Measurements from ENCODE around the gene RNF19B. TPM values are rescaled to one million over a fixed set of nuclear protein-coding genes. Genes with fewer than 3 reads are reported as not detected.
"Not testable (repeated sequence)": the region's sequence is repeated elsewhere in the genome, so short reads cannot be mapped to it uniquely, and the experiment has no call there.

Gene RNF19B
- total RNA-seq, 1 donor from 2014 or later = 33.7 TPM

DNA sequence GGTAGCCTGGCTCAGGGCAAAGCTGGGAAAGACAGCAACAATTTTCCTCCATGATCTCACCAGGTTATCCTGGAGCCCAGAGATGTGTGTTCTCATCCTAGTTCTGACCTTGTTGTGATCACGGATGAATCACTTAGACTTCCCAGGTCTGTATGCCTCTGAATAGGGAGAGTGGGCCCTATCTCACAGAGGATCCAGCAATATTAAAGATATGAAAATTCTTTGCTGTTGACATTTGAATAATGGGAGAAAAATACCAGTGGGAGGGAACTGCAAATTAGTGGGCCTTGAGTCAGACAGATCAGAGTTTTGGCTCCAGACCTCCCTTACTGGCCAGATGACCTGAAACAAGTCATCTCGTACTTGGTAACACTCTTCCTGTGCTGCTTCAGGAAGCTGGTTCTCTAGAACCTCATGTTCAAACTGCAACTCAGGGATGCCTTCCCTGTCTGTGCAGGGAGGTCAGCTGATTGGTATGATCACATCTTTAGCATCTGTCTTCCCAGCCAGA is 32.8 kb upstream of the RNF19B start:
- Histone ChIP-seq H3K36me3 (ENCODE audit: control insufficient read depth, insufficient read depth, low read length) (no peaks in the 10 kb centered on the region), H3K4me3 (ENCODE audit: low read depth, low read length) (no peak overlapping the region), H3K27me3 (ENCODE audit: control insufficient read depth, insufficient read depth, low read length) (no peaks in the 10 kb centered on the region)
- no peak for DNase-seq (ENCODE audit: low read depth)
- TF ChIP-seq, protein P1, sequence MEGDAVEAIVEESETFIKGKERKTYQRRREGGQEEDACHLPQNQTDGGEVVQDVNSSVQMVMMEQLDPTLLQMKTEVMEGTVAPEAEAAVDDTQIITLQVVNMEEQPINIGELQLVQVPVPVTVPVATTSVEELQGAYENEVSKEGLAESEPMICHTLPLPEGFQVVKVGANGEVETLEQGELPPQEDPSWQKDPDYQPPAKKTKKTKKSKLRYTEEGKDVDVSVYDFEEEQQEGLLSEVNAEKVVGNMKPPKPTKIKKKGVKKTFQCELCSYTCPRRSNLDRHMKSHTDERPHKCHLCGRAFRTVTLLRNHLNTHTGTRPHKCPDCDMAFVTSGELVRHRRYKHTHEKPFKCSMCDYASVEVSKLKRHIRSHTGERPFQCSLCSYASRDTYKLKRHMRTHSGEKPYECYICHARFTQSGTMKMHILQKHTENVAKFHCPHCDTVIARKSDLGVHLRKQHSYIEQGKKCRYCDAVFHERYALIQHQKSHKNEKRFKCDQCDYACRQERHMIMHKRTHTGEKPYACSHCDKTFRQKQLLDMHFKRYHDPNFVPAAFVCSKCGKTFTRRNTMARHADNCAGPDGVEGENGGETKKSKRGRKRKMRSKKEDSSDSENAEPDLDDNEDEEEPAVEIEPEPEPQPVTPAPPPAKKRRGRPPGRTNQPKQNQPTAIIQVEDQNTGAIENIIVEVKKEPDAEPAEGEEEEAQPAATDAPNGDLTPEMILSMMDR (IDR thresholded peaks at IDR 0.05; ENCODE audit: insufficient read depth, low read length, poor library complexity, severe bottlenecking) = no peak

DNA sequence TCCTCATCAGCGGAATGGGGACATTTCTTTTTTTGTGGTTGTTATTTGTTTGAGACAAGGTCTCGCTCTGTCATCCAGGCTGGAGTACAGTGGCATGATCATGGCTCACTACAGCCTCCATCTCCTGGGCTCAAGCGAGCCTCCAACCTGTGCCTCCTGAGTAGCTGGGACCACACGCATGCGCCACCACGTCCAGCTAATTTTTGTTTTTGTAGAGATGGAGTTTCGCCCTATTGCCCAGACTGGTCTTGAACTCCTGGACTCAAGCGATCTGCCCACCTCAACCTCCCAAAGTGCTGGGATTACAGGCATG is 28.7 kb upstream of the RNF19B start:
- H3K4me3 ChIP-seq (ENCODE audit: low read depth, low read length); H3K27me3 ChIP-seq (ENCODE audit: control insufficient read depth, insufficient read depth, low read length); DNase-seq (ENCODE audit: low read depth): not testable (repeated sequence)

DNA sequence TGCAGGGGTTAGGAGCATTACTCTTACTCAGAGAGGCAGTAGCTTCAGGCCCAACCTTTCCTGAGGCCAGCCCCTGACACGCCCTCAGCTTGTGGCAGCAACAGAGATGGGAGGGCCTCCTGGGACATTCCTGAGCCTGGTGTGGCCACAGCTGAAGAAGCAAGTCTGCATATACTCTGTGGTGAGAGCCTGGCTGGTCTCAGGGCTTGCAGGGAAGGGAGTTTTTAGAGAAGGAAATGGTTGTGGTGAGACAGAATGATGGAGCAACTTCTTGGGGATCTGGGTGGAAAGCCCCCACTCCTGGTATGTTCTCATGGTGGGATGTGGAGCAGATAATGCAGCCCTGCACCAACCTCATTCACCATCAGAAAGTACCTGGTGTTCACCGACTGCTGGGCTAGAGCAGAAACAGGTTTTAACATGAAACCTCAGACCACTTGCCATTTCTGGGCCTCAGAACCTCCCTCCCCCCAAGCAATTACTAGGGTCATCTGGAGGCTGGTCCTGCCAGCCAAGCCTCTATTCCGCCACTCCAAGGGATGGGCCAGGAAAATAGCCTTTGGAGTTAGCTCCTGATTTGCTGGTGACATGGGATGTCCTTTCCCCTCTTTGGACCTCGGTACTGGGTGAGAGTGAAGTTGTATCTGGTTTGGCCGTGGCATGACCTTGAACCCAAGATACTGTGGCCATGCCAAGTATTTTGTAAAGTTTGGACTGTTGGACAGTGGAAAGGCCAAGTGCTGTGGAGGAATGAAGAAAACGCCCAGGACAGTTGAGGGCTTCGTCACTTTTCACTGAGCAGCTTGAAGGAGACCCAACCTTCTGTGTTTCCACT is 28.1 kb upstream of the RNF19B start:
- Histone ChIP-seq H3K36me3 (ENCODE audit: control insufficient read depth, insufficient read depth, low read length) (no peaks in the 10 kb centered on the region), H3K27me3 (ENCODE audit: control insufficient read depth, insufficient read depth, low read length) (no peaks in the 10 kb centered on the region), H3K4me3 (ENCODE audit: low read depth, low read length) (no peak overlapping the region)
- DNase-seq (ENCODE audit: low read depth) = peak; percentile 94
- TF ChIP-seq, protein P1 (IDR thresholded peaks at IDR 0.05; ENCODE audit: insufficient read depth, low read length, poor library complexity, severe bottlenecking) = no peak

More for the DNA sequence above, 28.7 kb upstream of the RNF19B start:
- not testable (repeated sequence) for H3K36me3 ChIP-seq (ENCODE audit: control insufficient read depth, insufficient read depth, low read length)

DNA sequence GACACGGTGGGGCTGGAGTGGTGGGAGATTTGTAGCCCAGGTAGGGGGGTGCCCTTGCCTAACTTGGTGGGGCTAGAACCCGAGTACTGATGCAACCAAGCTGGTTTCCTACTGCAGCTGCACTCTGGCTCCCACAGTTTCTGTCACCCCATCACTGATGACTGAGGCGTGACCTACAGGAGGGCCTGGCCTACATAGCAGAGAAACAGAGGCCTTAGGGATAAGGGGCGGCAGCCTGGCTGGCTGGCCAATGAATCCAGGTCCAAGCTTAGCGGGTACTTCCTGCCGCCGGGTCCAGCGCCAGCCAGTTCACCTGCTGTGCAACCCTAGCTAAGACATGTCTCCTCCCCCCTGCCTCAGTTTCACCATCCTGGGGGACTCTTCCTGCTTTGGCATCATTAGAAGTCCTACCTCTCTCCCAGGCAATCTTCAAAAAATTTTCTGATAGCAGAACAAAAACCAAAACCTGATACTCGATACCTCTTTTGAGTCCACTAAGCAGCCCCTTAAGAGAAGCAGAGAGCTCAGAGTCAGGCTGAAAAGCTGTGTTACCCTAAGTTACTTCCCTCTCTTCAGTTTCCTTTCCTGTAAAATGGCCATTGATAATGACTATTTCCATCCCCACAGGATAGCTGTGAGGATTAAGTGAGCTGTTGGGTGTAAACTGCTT is 27.3 kb upstream of the RNF19B start:
- TF ChIP-seq, protein P1 (IDR thresholded peaks at IDR 0.05; ENCODE audit: insufficient read depth, low read length, poor library complexity, severe bottlenecking) = no peak
- no peaks in the 10 kb centered on the region for H3K27me3 ChIP-seq (ENCODE audit: control insufficient read depth, insufficient read depth, low read length)
- no peaks in the 10 kb centered on the region for H3K36me3 ChIP-seq (ENCODE audit: control insufficient read depth, insufficient read depth, low read length)
- no peak for DNase-seq (ENCODE audit: low read depth)
- no peak overlapping the region for H3K4me3 ChIP-seq (ENCODE audit: low read depth, low read length)

DNA sequence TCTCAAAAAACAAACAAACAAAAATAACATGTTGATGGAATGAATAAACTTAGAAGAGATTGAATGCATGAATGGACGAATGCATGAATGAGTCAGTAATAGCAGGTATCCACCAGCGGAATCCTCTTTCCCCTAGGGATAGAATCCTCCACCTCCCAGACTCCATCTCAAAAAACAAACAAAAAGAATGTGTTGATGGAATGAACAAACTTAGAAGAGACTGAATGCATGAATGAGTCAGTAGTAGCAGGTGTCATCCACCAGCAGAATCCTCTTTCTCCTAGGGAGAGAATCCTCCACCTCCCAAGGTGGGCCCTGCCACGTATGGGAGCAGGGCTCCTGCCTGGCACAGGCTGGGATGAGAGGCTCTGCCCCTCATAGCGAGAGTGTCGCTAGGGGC is 26.8 kb upstream of the RNF19B start:
- Histone ChIP-seq H3K4me3 (ENCODE audit: low read depth, low read length) (no peak overlapping the region), H3K27me3 (ENCODE audit: control insufficient read depth, insufficient read depth, low read length) (no peaks in the 10 kb centered on the region), H3K36me3 (ENCODE audit: control insufficient read depth, insufficient read depth, low read length) (no peaks in the 10 kb centered on the region)
- DNase-seq (ENCODE audit: low read depth) = no peak
- TF ChIP-seq, protein P1 (IDR thresholded peaks at IDR 0.05; ENCODE audit: insufficient read depth, low read length, poor library complexity, severe bottlenecking) = no peak

DNA sequence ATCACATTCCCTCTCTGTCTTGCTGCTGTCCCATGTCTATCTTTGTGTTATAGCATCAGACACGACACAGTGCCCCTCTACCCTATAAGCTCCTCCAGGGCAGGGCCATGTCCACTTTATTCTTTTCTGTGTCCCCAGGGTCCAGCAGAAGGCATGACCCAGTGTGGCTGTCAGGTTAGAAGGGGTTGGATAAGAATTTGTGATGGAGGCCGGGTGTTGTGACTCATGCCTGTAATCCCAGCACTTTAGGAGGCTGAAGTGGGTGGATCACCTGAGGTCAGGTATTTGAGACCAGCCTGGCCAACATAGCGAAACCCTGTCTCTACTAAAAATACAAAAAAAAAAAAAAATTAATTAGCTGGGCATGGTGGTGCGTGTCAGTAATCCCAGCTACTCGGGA is 26.3 kb upstream of the RNF19B start:
- no peaks in the 10 kb centered on the region for H3K36me3 ChIP-seq (ENCODE audit: control insufficient read depth, insufficient read depth, low read length)

More for the DNA sequence above, 26.3 kb upstream of the RNF19B start:
- no peak for DNase-seq (ENCODE audit: low read depth)
- Histone ChIP-seq H3K4me3 (ENCODE audit: low read depth, low read length) (no peak overlapping the region), H3K27me3 (ENCODE audit: control insufficient read depth, insufficient read depth, low read length) (no peaks in the 10 kb centered on the region)
- TF ChIP-seq, protein P1 (IDR thresholded peaks at IDR 0.05; ENCODE audit: insufficient read depth, low read length, poor library complexity, severe bottlenecking) = no peak
